ENCODE results near the gene PTPRN2. TPM values are rescaled to one million over a fixed set of nuclear protein-coding genes. Genes with fewer than 3 reads are reported as not detected.

Gene PTPRN2
- total and polyA plus RNA-seq, 9 of the 15 experiments (the other 6 are each of a cell fraction or from before 2014, with no cell fraction given): not detected

GRCh38 chr7:157807510-157807909, 780.1 kb downstream of the PTPRN2 start:
- in situ Hi-C loops (cut with MboI) (no loop called here), intact Hi-C loops (cut with micrococcal nuclease) (no loop called here)
- H3K27me3 ChIP-seq (ENCODE audit: control insufficient read depth in 2 of 2, insufficient read depth in 2 of 2, low read length in 2 of 2): peaks cover 26 to 47% of the 10 kb centered on the region in 2 experiments
- FAIRE-seq: no peak
- WGBS (ENCODE audit: insufficient coverage, low coverage, missing lambda C conversion rate): 1% methylated on average over 4 of the region's 4 CpGs
- no peaks in the 10 kb centered on the region for H3K9me3 ChIP-seq (replicated peaks; ENCODE audit: control insufficient read depth, insufficient read depth, low read depth, low read length)
- DNase-seq (ENCODE audit: extremely low read depth in 1 of 4, low spot score in 3 of 4): no peak
- H3K4me2 ChIP-seq (ENCODE audit: insufficient read depth, low read length): no peak overlapping the region
- no peaks in the 10 kb centered on the region for H3K9me1 ChIP-seq (ENCODE audit: control insufficient read depth, insufficient read depth, low read length)
- TF ChIP-seq ZNF311 (CRISPR knock-in tag; IDR thresholded peaks at IDR 0.05) (no peak), MTF1 (CRISPR knock-in tag; IDR thresholded peaks at IDR 0.05; ENCODE audit: borderline replicate concordance) (no peak), ASH1L (IDR thresholded peaks at IDR 0.05; ENCODE audit: borderline replicate concordance, low read depth, partially characterized antibody) (no peak), BRF1 (IDR thresholded peaks at IDR 0.05; ENCODE audit: borderline replicate concordance, extremely low read depth, insufficient read length) (no peak), ZNF143 (CRISPR knock-in tag; IDR thresholded peaks at IDR 0.05) (no peak), FOXJ2 (tag; IDR thresholded peaks at IDR 0.05) (no peak)
- no peak for ATAC-seq
- H3K36me3 ChIP-seq (ENCODE audit: control insufficient read depth, insufficient read depth, low read length): no peaks in the 10 kb centered on the region
- CTCF ChIA-PET (ENCODE audit: low intra/inter-chr PET ratio): no interaction called here
- POLR2A ChIA-PET: no interaction called here
- BruUV-seq (replicated peaks): no TSS peak
- no peaks in the 10 kb centered on the region for H3K79me2 ChIP-seq (ENCODE audit: control insufficient read depth, insufficient read depth, low read length)
- no peak overlapping the region for H2AFZ ChIP-seq (ENCODE audit: low read depth, low read length)
- H3K4me3 ChIP-seq: no peak overlapping the region
- H4K20me1 ChIP-seq (replicated peaks; ENCODE audit: control insufficient read depth, insufficient read depth, low read length): 0 out of 2 replicates have a peak, but pooled peaks cover 3% of the 10 kb centered on the region
- H3K9ac ChIP-seq (ENCODE audit: insufficient read depth in 1 of 2, low read depth in 2 of 2, low read length in 2 of 2): no peak overlapping the region
- peaks cover 0 to 8% of the 10 kb centered on the region in 2 experiments; a peak in 1 of 5 replicates for H3K4me1 ChIP-seq (replicated peaks in 1 of 2; ENCODE audit: control insufficient read depth in 2 of 2, insufficient read depth in 2 of 2, low read length in 2 of 2)
- H3K27ac ChIP-seq (ENCODE audit: extremely low read depth, low read depth, low read length): no peak overlapping the region

GRCh38 chr7:157806711-157807110, 780.9 kb downstream of the PTPRN2 start:
- ChIA-PET CTCF (ENCODE audit: low intra/inter-chr PET ratio) (no interaction called here), POLR2A (no interaction called here)
- peaks cover 28 to 48% of the 10 kb centered on the region in 2 experiments for H3K27me3 ChIP-seq (ENCODE audit: control insufficient read depth in 2 of 2, insufficient read depth in 2 of 2, low read length in 2 of 2)
- peaks cover 0 to 13% of the 10 kb centered on the region in 2 experiments; a peak in 1 of 5 replicates for H3K4me1 ChIP-seq (replicated peaks in 1 of 2; ENCODE audit: control insufficient read depth in 2 of 2, insufficient read depth in 2 of 2, low read length in 2 of 2)
- 0% methylated on average over 4 of the region's 4 CpGs for WGBS (ENCODE audit: insufficient coverage, low coverage, missing lambda C conversion rate)
- in situ Hi-C loops (cut with MboI) (no loop called here), intact Hi-C loops (cut with micrococcal nuclease) (no loop called here)
- FAIRE-seq (no peak), ATAC-seq (no peak), DNase-seq (ENCODE audit: extremely low read depth in 1 of 4, low spot score in 3 of 4) (no peak)
- H3K36me3 ChIP-seq (ENCODE audit: control insufficient read depth, insufficient read depth, low read length): no peaks in the 10 kb centered on the region
- no peak overlapping the region for H3K4me3 ChIP-seq
- no peak overlapping the region for H3K9ac ChIP-seq (ENCODE audit: insufficient read depth in 1 of 2, low read depth in 2 of 2, low read length in 2 of 2)
- no peaks in the 10 kb centered on the region for H3K9me3 ChIP-seq (replicated peaks; ENCODE audit: control insufficient read depth, insufficient read depth, low read depth, low read length)
- H2AFZ ChIP-seq (ENCODE audit: low read depth, low read length): no peak overlapping the region
- H3K4me2 ChIP-seq (ENCODE audit: insufficient read depth, low read length): no peak overlapping the region
- H3K9me1 ChIP-seq (ENCODE audit: control insufficient read depth, insufficient read depth, low read length): no peaks in the 10 kb centered on the region
- 0 out of 2 replicates have a peak, but pooled peaks cover 3% of the 10 kb centered on the region for H4K20me1 ChIP-seq (replicated peaks; ENCODE audit: control insufficient read depth, insufficient read depth, low read length)
- no peak overlapping the region for H3K27ac ChIP-seq (ENCODE audit: extremely low read depth, low read depth, low read length)
- no peaks in the 10 kb centered on the region for H3K79me2 ChIP-seq (ENCODE audit: control insufficient read depth, insufficient read depth, low read length)
- BruUV-seq (replicated peaks): no TSS peak
- TF ChIP-seq PTRF (tag; IDR thresholded peaks at IDR 0.05) (no peak), ZNF274 (IDR thresholded peaks at IDR 0.05; ENCODE audit: borderline replicate concordance, low read depth, low read length) (no peak), BCL6 (CRISPR knock-in tag; IDR thresholded peaks at IDR 0.05) (no peak), ZNF639 (CRISPR knock-in tag; conservative IDR thresholded peaks at IDR 0.05 in 1 of 2, IDR thresholded peaks at IDR 0.05 in 1 of 2) (no peak), FOXJ3 (CRISPR knock-in tag; IDR thresholded peaks at IDR 0.05) (no peak), MEF2D (tag; conservative IDR thresholded peaks at IDR 0.05; ENCODE audit: low read depth) (no peak), MBD2 (IDR thresholded peaks at IDR 0.05; ENCODE audit: borderline replicate concordance, low read depth) (no peak), CBFA2T3 (IDR thresholded peaks at IDR 0.05) (no peak), XRCC4 (IDR thresholded peaks at IDR 0.05; ENCODE audit: extremely low read depth, insufficient read depth, insufficient read length) (no peak), ZNF778 (CRISPR knock-in tag; IDR thresholded peaks at IDR 0.05) (no peak), COPS2 (conservative IDR thresholded peaks at IDR 0.05) (no peak), BRD4 (IDR thresholded peaks at IDR 0.05) (no peak)
